Transverse colon (tissue), 4 donors: Measurements from ENCODE around the gene SLC10A3.

ENCODE experiments used
- EP300 ChIP-seq: sonication (generic); formaldehyde crosslinking; IDR thresholded peaks from one replicate; pipeline ENCODE4 v1.6.1; 2017; ENCODE audit warnings: antibody characterized with exemption, low read depth
- POLR2AphosphoS5 ChIP-seq, 3 donors: sonication (generic); formaldehyde crosslinking; IDR thresholded peaks; one replicate each; pipeline ENCODE4 v1.6.1; 2016; ENCODE audit warnings: antibody characterized with exemption in 3 of 3
- TF ChIP-seq, protein P1 (sequence below), 5 experiments: fragments of 200-600 bp in 3 of 5; fragments of 450-650 bp in 2 of 5; sonication (generic) in 3 of 5; IDR thresholded peaks; 1 replicate in 2 of 5; 2 replicates in 3 of 5; pipeline ENCODE4 v1.5.1; 2016 to 2017; ENCODE audit warnings: antibody characterized with exemption in 5 of 5, inconsistent platforms in 3 of 5, mild to moderate bottlenecking in 2 of 5, moderate library complexity in 1 of 5

GRCh38 chrX:154477891-154478477 is 12.4 kb downstream of the SLC10A3 start:
- TF ChIP-seq, protein P1, sequence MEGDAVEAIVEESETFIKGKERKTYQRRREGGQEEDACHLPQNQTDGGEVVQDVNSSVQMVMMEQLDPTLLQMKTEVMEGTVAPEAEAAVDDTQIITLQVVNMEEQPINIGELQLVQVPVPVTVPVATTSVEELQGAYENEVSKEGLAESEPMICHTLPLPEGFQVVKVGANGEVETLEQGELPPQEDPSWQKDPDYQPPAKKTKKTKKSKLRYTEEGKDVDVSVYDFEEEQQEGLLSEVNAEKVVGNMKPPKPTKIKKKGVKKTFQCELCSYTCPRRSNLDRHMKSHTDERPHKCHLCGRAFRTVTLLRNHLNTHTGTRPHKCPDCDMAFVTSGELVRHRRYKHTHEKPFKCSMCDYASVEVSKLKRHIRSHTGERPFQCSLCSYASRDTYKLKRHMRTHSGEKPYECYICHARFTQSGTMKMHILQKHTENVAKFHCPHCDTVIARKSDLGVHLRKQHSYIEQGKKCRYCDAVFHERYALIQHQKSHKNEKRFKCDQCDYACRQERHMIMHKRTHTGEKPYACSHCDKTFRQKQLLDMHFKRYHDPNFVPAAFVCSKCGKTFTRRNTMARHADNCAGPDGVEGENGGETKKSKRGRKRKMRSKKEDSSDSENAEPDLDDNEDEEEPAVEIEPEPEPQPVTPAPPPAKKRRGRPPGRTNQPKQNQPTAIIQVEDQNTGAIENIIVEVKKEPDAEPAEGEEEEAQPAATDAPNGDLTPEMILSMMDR (IDR thresholded peaks at IDR 0.05): no peak
- TF ChIP-seq EP300 (no peak), POLR2AphosphoS5 (IDR thresholded peaks at IDR 0.05) (no peak)
